DND-41 (cell line): ENCODE measurements around the gene RASGRP3.

Experiments
- CTCF ChIP-seq: IDR thresholded peaks from 2 replicates; pipeline ENCODE4 v1.5.1; 2012; ENCODE audit warnings: borderline replicate concordance, low read length, moderate library complexity, mild to moderate bottlenecking; ENCODE audit not compliant: poor library complexity, severe bottlenecking; ENCODE audit errors: extremely low read depth
- EZH2 ChIP-seq: IDR thresholded peaks from 3 replicates; pipeline ENCODE4 v1.6.1; 2012; ENCODE audit warnings: borderline replicate concordance, low read depth, mild to moderate bottlenecking, moderate library complexity, low read length, inconsistent platforms; ENCODE audit not compliant: severe bottlenecking

- TF ChIP-seq CTCF (no peak), EZH2 (no peak)
These were observed 19.2 kb downstream of the RASGRP3 start for GRCh38 chr2:33495683-33496082.
